ENCODE measurements around the gene KMT2C.

Gene KMT2C

DNA sequence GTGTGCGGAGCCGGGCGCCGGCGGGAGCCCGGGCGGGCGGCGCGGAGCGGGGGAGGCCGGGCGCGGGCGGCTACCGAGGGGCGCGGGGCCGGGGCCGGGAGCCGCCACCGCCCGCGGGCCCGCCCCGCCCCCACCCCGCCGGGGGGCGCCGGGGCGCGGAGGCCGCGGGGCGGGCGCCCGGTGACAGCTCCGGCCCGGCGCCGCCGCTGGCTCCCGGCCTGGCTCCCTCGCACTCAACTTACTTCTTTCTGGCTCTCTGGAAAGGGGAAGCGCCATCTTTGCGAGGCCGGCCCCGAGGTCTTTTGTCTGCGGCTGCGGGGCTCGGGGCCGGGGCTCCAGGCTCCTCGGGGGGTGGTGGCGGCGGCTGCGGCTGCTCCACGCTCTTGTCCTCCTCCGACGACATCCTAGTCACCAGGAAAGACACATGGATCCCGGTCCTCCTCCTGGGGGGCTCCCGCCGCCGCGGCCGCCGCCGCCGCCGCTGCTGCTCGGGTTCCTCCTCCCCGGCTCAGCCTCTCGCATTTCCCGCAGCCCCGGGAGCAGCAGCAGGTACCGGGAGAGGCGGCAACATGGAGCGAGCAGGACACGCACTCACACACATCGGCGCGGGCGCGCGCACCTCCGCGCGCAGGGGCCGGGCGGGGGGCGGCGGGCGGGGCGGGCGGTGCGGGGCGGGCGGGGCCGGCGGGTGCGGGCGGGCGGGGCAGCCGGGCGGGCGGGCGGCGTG is at the start of gene KMT2C:
Gene KMT2C, minus strand, starts transcription at position 620 of the 727 bp plus-strand sequence. Its CDS starts 217 bp downstream, at position 403.
- H3K27ac ChIP-seq (ENCODE audit: extremely low read depth, low read depth, low read length), result peak within 1 kb of the TSS; percentile 94
- no peaks in the 10 kb centered on the region for H3K36me3 ChIP-seq (ENCODE audit: control insufficient read depth in 2 of 2, insufficient read depth in 1 of 2, low read length in 2 of 2)
- peak within 1 kb of the TSS; percentile 84 for H3K4me3 ChIP-seq (ENCODE audit: low read depth, low read length)
- ChIA-PET POLR2A (interaction anchor here (1.5 kb wide), 1 partner anchor 122 kb away, joined by 7 read pairs; no protein-coding TSS in a partner anchor), CTCF (no interaction called here)
- H3K9me3 ChIP-seq (ENCODE audit: control insufficient read depth, insufficient read depth, low read depth, low read length), result no peaks in the 10 kb centered on the region
- no peaks in the 10 kb centered on the region for H3K4me1 ChIP-seq (ENCODE audit: control insufficient read depth, insufficient read depth, low read length)
- TF ChIP-seq, protein P1, sequence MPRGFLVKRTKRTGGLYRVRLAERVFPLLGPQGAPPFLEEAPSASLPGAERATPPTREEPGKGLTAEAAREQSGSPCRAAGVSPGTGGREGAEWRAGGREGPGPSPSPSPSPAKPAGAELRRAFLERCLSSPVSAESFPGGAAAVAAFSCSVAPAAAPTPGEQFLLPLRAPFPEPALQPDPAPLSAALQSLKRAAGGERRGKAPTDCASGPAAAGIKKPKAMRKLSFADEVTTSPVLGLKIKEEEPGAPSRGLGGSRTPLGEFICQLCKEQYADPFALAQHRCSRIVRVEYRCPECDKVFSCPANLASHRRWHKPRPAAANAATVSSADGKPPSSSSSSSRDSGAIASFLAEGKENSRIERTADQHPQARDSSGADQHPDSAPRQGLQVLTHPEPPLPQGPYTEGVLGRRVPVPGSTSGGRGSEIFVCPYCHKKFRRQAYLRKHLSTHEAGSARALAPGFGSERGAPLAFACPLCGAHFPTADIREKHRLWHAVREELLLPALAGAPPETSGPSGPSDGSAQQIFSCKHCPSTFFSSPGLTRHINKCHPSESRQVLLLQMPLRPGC (tag by site-specific recombination; IDR thresholded peaks at IDR 0.05), result no peak
- TF ChIP-seq ZNF473 (tag by site-specific recombination; IDR thresholded peaks at IDR 0.05) (no peak), ZNF670 (tag by site-specific recombination; IDR thresholded peaks at IDR 0.05; ENCODE audit: low read depth) (no peak), GLIS1 (tag by site-specific recombination; IDR thresholded peaks at IDR 0.05) (0 out of 2 replicates have a peak, but pooled peaks have one; percentile 17), KLF9 (tag by site-specific recombination; IDR thresholded peaks at IDR 0.05; ENCODE audit: low read depth) (peak; percentile 14; the same call in 1 of the 2 replicates), ZNF660 (tag by site-specific recombination; IDR thresholded peaks at IDR 0.05) (no peak), PRDM1 (tag by site-specific recombination; IDR thresholded peaks at IDR 0.05) (no peak), RBAK (tag by site-specific recombination; IDR thresholded peaks at IDR 0.05) (no peak), ZNF777 (tag by site-specific recombination; IDR thresholded peaks at IDR 0.05; ENCODE audit: borderline replicate concordance) (no peak), ZNF350 (tag by site-specific recombination; IDR thresholded peaks at IDR 0.05) (no peak), ZNF248 (tag by site-specific recombination; IDR thresholded peaks at IDR 0.05) (no peak), TCF7L2 (IDR thresholded peaks at IDR 0.05; ENCODE audit: borderline replicate concordance, low read depth, low read length) (no peak), ZNF830 (tag by site-specific recombination; IDR thresholded peaks at IDR 0.05; ENCODE audit: low read depth) (no peak), SCRT2 (tag by site-specific recombination; IDR thresholded peaks at IDR 0.05) (no peak), ZNF16 (tag by site-specific recombination; IDR thresholded peaks at IDR 0.05; ENCODE audit: low read depth) (no peak), ZNF792 (tag by site-specific recombination; IDR thresholded peaks at IDR 0.05) (no peak), ZNF610 (tag by site-specific recombination; IDR thresholded peaks at IDR 0.05; ENCODE audit: borderline replicate concordance) (no peak), ZNF48 (tag by site-specific recombination; IDR thresholded peaks at IDR 0.05) (no peak), ZFP37 (tag by site-specific recombination; IDR thresholded peaks at IDR 0.05) (no peak), ZSCAN23 (tag by site-specific recombination; IDR thresholded peaks at IDR 0.05) (no peak), ZNF341 (tag by site-specific recombination; IDR thresholded peaks at IDR 0.05; ENCODE audit: low read depth) (peak; percentile 44)
- TF ChIP-seq, protein P2, sequence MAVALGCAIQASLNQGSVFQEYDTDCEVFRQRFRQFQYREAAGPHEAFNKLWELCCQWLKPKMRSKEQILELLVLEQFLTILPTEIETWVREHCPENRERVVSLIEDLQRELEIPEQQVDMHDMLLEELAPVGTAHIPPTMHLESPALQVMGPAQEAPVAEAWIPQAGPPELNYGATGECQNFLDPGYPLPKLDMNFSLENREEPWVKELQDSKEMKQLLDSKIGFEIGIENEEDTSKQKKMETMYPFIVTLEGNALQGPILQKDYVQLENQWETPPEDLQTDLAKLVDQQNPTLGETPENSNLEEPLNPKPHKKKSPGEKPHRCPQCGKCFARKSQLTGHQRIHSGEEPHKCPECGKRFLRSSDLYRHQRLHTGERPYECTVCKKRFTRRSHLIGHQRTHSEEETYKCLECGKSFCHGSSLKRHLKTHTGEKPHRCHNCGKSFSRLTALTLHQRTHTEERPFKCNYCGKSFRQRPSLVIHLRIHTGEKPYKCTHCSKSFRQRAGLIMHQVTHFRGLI (tag by site-specific recombination; IDR thresholded peaks at IDR 0.05), result no peak
- TF ChIP-seq, protein P3, sequence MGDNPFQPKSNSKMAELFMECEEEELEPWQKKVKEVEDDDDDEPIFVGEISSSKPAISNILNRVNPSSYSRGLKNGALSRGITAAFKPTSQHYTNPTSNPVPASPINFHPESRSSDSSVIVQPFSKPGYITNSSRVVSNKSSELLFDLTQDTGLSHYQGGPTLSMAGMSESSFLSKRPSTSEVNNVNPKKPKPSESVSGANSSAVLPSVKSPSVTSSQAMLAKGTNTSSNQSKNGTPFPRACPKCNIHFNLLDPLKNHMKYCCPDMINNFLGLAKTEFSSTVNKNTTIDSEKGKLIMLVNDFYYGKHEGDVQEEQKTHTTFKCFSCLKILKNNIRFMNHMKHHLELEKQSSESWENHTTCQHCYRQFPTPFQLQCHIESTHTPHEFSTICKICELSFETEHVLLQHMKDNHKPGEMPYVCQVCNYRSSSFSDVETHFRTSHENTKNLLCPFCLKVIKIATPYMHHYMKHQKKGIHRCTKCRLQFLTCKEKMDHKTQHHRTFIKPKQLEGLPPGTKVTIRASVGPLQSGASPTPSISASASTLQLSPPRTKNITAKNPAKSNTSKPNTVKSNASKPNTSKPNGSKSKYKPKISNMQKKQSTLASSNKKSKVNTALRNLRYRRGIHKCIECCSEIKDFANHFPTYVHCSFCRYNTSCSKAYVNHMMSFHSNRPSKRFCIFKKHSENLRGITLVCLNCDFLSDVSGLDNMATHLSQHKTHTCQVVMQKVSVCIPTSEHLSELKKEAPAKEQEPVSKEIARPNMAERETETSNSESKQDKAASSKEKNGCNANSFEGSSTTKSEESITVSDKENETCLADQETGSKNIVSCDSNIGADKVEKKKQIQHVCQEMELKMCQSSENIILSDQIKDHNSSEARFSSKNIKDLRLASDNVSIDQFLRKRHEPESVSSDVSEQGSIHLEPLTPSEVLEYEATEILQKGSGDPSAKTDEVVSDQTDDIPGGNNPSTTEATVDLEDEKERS (tag by site-specific recombination; IDR thresholded peaks at IDR 0.05), result no peak
- TF ChIP-seq, protein P4, sequence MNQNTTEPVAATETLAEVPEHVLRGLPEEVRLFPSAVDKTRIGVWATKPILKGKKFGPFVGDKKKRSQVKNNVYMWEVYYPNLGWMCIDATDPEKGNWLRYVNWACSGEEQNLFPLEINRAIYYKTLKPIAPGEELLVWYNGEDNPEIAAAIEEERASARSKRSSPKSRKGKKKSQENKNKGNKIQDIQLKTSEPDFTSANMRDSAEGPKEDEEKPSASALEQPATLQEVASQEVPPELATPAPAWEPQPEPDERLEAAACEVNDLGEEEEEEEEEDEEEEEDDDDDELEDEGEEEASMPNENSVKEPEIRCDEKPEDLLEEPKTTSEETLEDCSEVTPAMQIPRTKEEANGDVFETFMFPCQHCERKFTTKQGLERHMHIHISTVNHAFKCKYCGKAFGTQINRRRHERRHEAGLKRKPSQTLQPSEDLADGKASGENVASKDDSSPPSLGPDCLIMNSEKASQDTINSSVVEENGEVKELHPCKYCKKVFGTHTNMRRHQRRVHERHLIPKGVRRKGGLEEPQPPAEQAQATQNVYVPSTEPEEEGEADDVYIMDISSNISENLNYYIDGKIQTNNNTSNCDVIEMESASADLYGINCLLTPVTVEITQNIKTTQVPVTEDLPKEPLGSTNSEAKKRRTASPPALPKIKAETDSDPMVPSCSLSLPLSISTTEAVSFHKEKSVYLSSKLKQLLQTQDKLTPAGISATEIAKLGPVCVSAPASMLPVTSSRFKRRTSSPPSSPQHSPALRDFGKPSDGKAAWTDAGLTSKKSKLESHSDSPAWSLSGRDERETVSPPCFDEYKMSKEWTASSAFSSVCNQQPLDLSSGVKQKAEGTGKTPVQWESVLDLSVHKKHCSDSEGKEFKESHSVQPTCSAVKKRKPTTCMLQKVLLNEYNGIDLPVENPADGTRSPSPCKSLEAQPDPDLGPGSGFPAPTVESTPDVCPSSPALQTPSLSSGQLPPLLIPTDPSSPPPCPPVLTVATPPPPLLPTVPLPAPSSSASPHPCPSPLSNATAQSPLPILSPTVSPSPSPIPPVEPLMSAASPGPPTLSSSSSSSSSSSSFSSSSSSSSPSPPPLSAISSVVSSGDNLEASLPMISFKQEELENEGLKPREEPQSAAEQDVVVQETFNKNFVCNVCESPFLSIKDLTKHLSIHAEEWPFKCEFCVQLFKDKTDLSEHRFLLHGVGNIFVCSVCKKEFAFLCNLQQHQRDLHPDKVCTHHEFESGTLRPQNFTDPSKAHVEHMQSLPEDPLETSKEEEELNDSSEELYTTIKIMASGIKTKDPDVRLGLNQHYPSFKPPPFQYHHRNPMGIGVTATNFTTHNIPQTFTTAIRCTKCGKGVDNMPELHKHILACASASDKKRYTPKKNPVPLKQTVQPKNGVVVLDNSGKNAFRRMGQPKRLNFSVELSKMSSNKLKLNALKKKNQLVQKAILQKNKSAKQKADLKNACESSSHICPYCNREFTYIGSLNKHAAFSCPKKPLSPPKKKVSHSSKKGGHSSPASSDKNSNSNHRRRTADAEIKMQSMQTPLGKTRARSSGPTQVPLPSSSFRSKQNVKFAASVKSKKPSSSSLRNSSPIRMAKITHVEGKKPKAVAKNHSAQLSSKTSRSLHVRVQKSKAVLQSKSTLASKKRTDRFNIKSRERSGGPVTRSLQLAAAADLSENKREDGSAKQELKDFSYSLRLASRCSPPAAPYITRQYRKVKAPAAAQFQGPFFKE (tag by site-specific recombination; IDR thresholded peaks at IDR 0.05; ENCODE audit: borderline replicate concordance), result no peak
- TF ChIP-seq, protein P5, sequence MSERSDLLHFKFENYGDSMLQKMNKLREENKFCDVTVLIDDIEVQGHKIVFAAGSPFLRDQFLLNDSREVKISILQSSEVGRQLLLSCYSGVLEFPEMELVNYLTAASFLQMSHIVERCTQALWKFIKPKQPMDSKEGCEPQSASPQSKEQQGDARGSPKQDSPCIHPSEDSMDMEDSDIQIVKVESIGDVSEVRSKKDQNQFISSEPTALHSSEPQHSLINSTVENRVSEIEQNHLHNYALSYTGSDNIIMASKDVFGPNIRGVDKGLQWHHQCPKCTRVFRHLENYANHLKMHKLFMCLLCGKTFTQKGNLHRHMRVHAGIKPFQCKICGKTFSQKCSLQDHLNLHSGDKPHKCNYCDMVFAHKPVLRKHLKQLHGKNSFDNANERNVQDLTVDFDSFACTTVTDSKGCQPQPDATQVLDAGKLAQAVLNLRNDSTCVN (tag by site-specific recombination; optimal IDR thresholded peaks at IDR 0.05), result peak; percentile 70
